Pancreas (tissue), 10 donors: ENCODE data around the gene MYOZ3. TPM values are rescaled to one million over a fixed set of nuclear protein-coding genes. Genes with fewer than 3 reads are reported as not detected.

Experiments
- ATAC-seq, 4 donors: fragments of 200-7000 bp; cut with Tn5 transposase; one replicate each; pipeline versions ENCODE4 v1.8.0 to v1.9.1; 2020; ENCODE audit warnings: mild to moderate bottlenecking in 4 of 4, moderate library complexity in 4 of 4
- DNase-seq, 6 donors: peaks; one replicate each; pipeline ENCODE4 v3.0.0-alpha.2; 2020
- FAIRE-seq: peaks from 2 replicates; lab custom pipeline; 2012; peaks lifted over from hg19 to GRCh38; lab: Jason Lieb, UNC
- H3K27ac ChIP-seq, 4 donors: fragments of 200-600 bp; sonication (generic); 1 replicate in 3 of 4; 2 replicates in 1 of 4; pipeline versions ENCODE4 v1.5.0 to v1.8.0; 2020
- H3K27me3 ChIP-seq, 4 donors: fragments of 200-600 bp; one replicate each; pipeline ENCODE4 v1.8.0; 2021
- H3K36me3 ChIP-seq, 3 donors: fragments of 200-600 bp; sonication (generic) in 1 of 3; one replicate each; pipeline versions ENCODE4 v1.5.0 to v1.8.0; 2020 to 2021
- H3K4me1 ChIP-seq, 3 donors: fragments of 200-600 bp; one replicate each; pipeline ENCODE4 v1.8.0; 2021
- H3K4me3 ChIP-seq, 4 donors: fragments of 200-600 bp; sonication (generic) in 2 of 4; one replicate each; pipeline versions ENCODE4 v1.5.0 to v1.8.0; 2020 to 2021
- H3K9me3 ChIP-seq, 4 donors: fragments of 200-600 bp; one replicate each; pipeline ENCODE4 v1.8.0; 2021
- CTCF ChIP-seq, 4 donors: fragments of 200-600 bp; sonication (generic) in 3 of 4; IDR thresholded peaks; one replicate each; pipeline versions ENCODE4 v1.5.0 to v1.8.0; 2021; ENCODE audit warnings: antibody characterized with exemption in 4 of 4
- WGBS, 2 donors: extraction: QIAGEN DNeasy Blood & Tissue Kit; methylation state at CpG; one replicate each; pipeline ENCODE4 v1.1.7; 2013; 5-methylcytosine and 5-hydroxymethylcytosine counted together
- intact Hi-C, 3 donors: fragments of 100-400 bp; cut with DNase I; formaldehyde crosslinking; loops; one replicate each; pipeline versions ENCODE4 v1.11.1 to v1.14.2; 2022
- polyA plus RNA-seq, 2 donors: library from polyadenylated mRNA; stranded (reverse); fragments of 200-250 nt; gene quantifications; one replicate each; pipeline ENCODE4 v1.2.3, GENCODE V29; 2013
- total RNA-seq, 6 donors: library from RNA; stranded (reverse); fragmentation: NEBNext Ultra II Directional in 4 of 6; extraction: Animal tissue kit (Norgen Biotek cat#: 25700) in 4 of 6; gene quantifications; one replicate each; pipeline versions ENCODE4 v1.2.1 to v1.2.4, GENCODE V29; 2021 to 2023
- donor health status: healthy with polysubstance abuse.
- donor health status: DM: no; HTN: no; CAD: no; lungs with moderate emphysema.
- donor health status: DM: no; HTN: no; CAD: no.
- donor health status: control.
- donor health status: control.
- donor health status: Bipolar disorder and iron deficiency.
- donor health status: DM: yes; HTN: yes; CAD: no.
- donor health status: DM: no; HTN: no; CAD: no.
- donor health status: DM: no; HTN: no; CAD: no.
- donor health status: DM: yes; HTN: yes; CAD: no.

Gene MYOZ3
- total and polyA plus RNA-seq, 8 donors: 0.05 to 0.50 (median 0.28) TPM; not detected in 1

- FAIRE-seq: no peak
- Histone ChIP-seq H3K4me1 (peaks cover 18 to 68% (median 25%) of the 10 kb centered on the region in 3 donors), H3K9me3 (no peaks in the 10 kb centered on the region), H3K27me3 (no peaks in the 10 kb centered on the region), H3K36me3 (no peaks in the 10 kb centered on the region), H3K4me3 (no peak overlapping the region), H3K27ac (peak overlapping the region; percentile 7 to 90 (median 77))
- intact Hi-C loops: no loop called here
- peak in 2 of 4 donors; percentile 6 to 17 for ATAC-seq
- peak in 1 of 6 donors; percentile 33 for DNase-seq
- no peak for TF ChIP-seq CTCF (IDR thresholded peaks at IDR 0.05)
- 55 to 57% methylated on average over 6 of the region's 6 CpGs for WGBS, 2 donors
Measured at GRCh38 chr5:150638488-150639376, 22.3 kb upstream of the MYOZ3 start.

GRCh38 chr5:150639377-150639692, 21.7 kb upstream of the MYOZ3 start:
- no peak overlapping the region for H3K4me3 ChIP-seq
- ATAC-seq (no peak), DNase-seq (no peak), FAIRE-seq (no peak)
- peak overlapping the region; percentile 7 to 90 (median 77) for H3K27ac ChIP-seq
- no peaks in the 10 kb centered on the region for H3K27me3 ChIP-seq
- 70 to 73% methylated on average over 3 of the region's 3 CpGs for WGBS, 2 donors
- intact Hi-C loops: no loop called here
- H3K4me1 ChIP-seq: peaks cover 23 to 74% (median 30%) of the 10 kb centered on the region in 3 donors
- H3K36me3 ChIP-seq: no peaks in the 10 kb centered on the region
- H3K9me3 ChIP-seq: no peaks in the 10 kb centered on the region
- no peak for TF ChIP-seq CTCF (IDR thresholded peaks at IDR 0.05)

- Histone ChIP-seq H3K27me3 (no peaks in the 10 kb centered on the region), H3K27ac (peak overlapping the region; percentile 7 to 90 (median 77)), H3K9me3 (no peaks in the 10 kb centered on the region), H3K4me1 (peaks cover 27 to 78% (median 34%) of the 10 kb centered on the region in 3 donors), H3K4me3 (no peak overlapping the region), H3K36me3 (no peaks in the 10 kb centered on the region)
- TF ChIP-seq CTCF (IDR thresholded peaks at IDR 0.05): no peak
- WGBS, 2 donors: 37 to 42% methylated on average over 5 of the region's 5 CpGs
- ATAC-seq (no peak), DNase-seq (peak in 1 of 6 donors; percentile 50), FAIRE-seq (no peak)
- intact Hi-C loops: no loop called here
Measured at GRCh38 chr5:150639751-150640150, 21.3 kb upstream of the MYOZ3 start.

GRCh38 chr5:150640311-150641005, 20.6 kb upstream of the MYOZ3 start, which contains the start of gene SYNPO:
Gene SYNPO, plus strand, starts transcription at chr5:150640660. Its CDS starts 7,616 bp downstream, at chr5:150648276.
- ATAC-seq (peak; percentile 32 to 67 (median 34)), FAIRE-seq (no peak), DNase-seq (peak in 3 of 6 donors; percentile 46 to 67 (median 47))
- no peak for TF ChIP-seq CTCF (IDR thresholded peaks at IDR 0.05)
- no peaks in the 10 kb centered on the region for H3K9me3 ChIP-seq
- peak within 1 kb of the TSS; percentile 41 to 90 (median 77) for H3K27ac ChIP-seq
- H3K4me1 ChIP-seq: peaks cover 34 to 85% (median 38%) of the 10 kb centered on the region in 3 donors
- H3K27me3 ChIP-seq: no peaks in the 10 kb centered on the region
- intact Hi-C loops: no loop called here
- no peaks in the 10 kb centered on the region for H3K36me3 ChIP-seq
- peak within 1 kb of the TSS in 2 of 4 donors; percentile 12 to 29 for H3K4me3 ChIP-seq
- 43 to 46% methylated on average over 14 of the region's 14 CpGs for WGBS, 2 donors
